Fibroblast of lung (primary cell): ENCODE results near the gene ROBO2. TPM values are rescaled to one million over a fixed set of nuclear protein-coding genes. Genes with fewer than 3 reads are reported as not detected.

Experiments used
- DNase-seq, 2 donors: peaks; one replicate each; pipeline versions ENCODE4 v3.0.0 to v3.0.0-alpha.2; 2010; ENCODE audit warnings: low read depth in 2 of 2
- H2AFZ ChIP-seq: 2 replicates; pipeline ENCODE4 v1.5.1; 2012; ENCODE audit warnings: low read length, control low read depth, inconsistent platforms
- H3K27ac ChIP-seq: 2 replicates; pipeline ENCODE4 v1.5.1; 2011; ENCODE audit warnings: low read length, control low read depth; ENCODE audit not compliant: insufficient read depth
- H3K27me3 ChIP-seq: 2 replicates; pipeline ENCODE4 v1.5.1; 2011; ENCODE audit warnings: mild to moderate bottlenecking, low read length; ENCODE audit not compliant: control insufficient read depth, insufficient read depth
- H3K36me3 ChIP-seq: 2 replicates; pipeline ENCODE4 v1.5.1; 2011; ENCODE audit warnings: low read length; ENCODE audit not compliant: control insufficient read depth, insufficient read depth
- H3K4me1 ChIP-seq: 2 replicates; pipeline ENCODE4 v1.5.1; 2011; ENCODE audit warnings: low read length; ENCODE audit not compliant: control insufficient read depth, insufficient read depth; ENCODE audit errors: extremely low read depth
- H3K4me2 ChIP-seq: 2 replicates; pipeline ENCODE4 v1.5.1; 2011; ENCODE audit warnings: low read length, control low read depth; ENCODE audit not compliant: insufficient read depth; ENCODE audit errors: extremely low read depth
- H3K4me3 ChIP-seq, 4 experiments: fragments of 200-600 bp in 1 of 4; sonication (generic) in 1 of 4; replicated peaks in 1 of 4; 2 replicates each; pipeline ENCODE4 v1.5.1; 2011 to 2016; ENCODE audit warnings: low read length in 4 of 4, low read depth in 3 of 4, mild to moderate bottlenecking in 3 of 4, control low read depth in 2 of 4, inconsistent platforms in 1 of 4, mixed read lengths in 1 of 4; ENCODE audit not compliant: insufficient read depth in 1 of 4; ENCODE audit errors: control extremely low read depth in 1 of 4
- H3K79me2 ChIP-seq: 2 replicates; pipeline ENCODE4 v1.5.1; 2012; ENCODE audit warnings: mild to moderate bottlenecking, low read length, inconsistent platforms; ENCODE audit not compliant: control insufficient read depth, insufficient read depth
- H3K9ac ChIP-seq: 2 replicates; pipeline ENCODE4 v1.5.1; 2011; ENCODE audit warnings: mild to moderate bottlenecking, low read length, control low read depth; ENCODE audit not compliant: insufficient read depth
- H3K9me3 ChIP-seq: 2 replicates; pipeline ENCODE4 v1.5.1; 2012; ENCODE audit warnings: low read depth, low read length; ENCODE audit not compliant: control insufficient read depth, insufficient read depth
- H4K20me1 ChIP-seq: 2 replicates; pipeline ENCODE4 v1.5.1; 2011; ENCODE audit warnings: low read length; ENCODE audit not compliant: control insufficient read depth, insufficient read depth; ENCODE audit errors: extremely low read depth
- CTCF ChIP-seq, 2 donors: IDR thresholded peaks in 1 of 2; conservative IDR thresholded peaks in 1 of 2; 1 replicate in 1 of 2; 2 replicates in 1 of 2; pipeline ENCODE4 v1.5.1; 2011 to 2012; ENCODE audit warnings: low read length in 2 of 2, control low read depth in 1 of 2, inconsistent platforms in 1 of 2, low read depth in 1 of 2, mild to moderate bottlenecking in 1 of 2
- EZH2 ChIP-seq: IDR thresholded peaks from 2 replicates; pipeline ENCODE4 v1.5.1; 2012; ENCODE audit warnings: low read length, control low read depth, mild to moderate bottlenecking; ENCODE audit errors: missing control alignments
- polyA plus RNA-seq, 2 donors: library from polyadenylated mRNA; depleted of rRNA in 1 of 2; stranded (reverse) in 1 of 2; unstranded in 1 of 2; fragments of >200 nt; gene quantifications; 2 replicates each; pipeline ENCODE4 v1.2.1, GENCODE V29; 2011 to 2012; ENCODE audit warnings: missing spikeins in 1 of 2
- total RNA-seq: library from RNA; depleted of rRNA; stranded (reverse); fragments of >200 nt; gene quantifications from 2 replicates; pipeline ENCODE4 v1.2.1, GENCODE V29; 2014

Gene ROBO2
- total and polyA plus RNA-seq, 2 donors (not counting 1 experiment from before 2014, with no cell fraction given), result 0.83 to 1.5 TPM

GRCh38 chr3:77052051-77052501, 12.2 kb downstream of the ROBO2 start:
- TF ChIP-seq EZH2 (no peak), CTCF (conservative IDR thresholded peaks at IDR 0.05 in 1 of 2, IDR thresholded peaks at IDR 0.05 in 1 of 2; ENCODE audit: low read depth in 1 of 2, low read length in 2 of 2) (no peak)
- Histone ChIP-seq H3K79me2 (no peaks in the 10 kb centered on the region), H3K27ac (no peak overlapping the region), H3K4me3 (no peak overlapping the region), H4K20me1 (no peaks in the 10 kb centered on the region), H3K9ac (no peak overlapping the region), H3K27me3 (no peaks in the 10 kb centered on the region), H3K4me1 (no peaks in the 10 kb centered on the region), H3K4me2 (no peak overlapping the region), H3K36me3 (no peaks in the 10 kb centered on the region), H2AFZ (no peak overlapping the region), H3K9me3 (no peaks in the 10 kb centered on the region)
- DNase-seq, result no peak

DNA sequence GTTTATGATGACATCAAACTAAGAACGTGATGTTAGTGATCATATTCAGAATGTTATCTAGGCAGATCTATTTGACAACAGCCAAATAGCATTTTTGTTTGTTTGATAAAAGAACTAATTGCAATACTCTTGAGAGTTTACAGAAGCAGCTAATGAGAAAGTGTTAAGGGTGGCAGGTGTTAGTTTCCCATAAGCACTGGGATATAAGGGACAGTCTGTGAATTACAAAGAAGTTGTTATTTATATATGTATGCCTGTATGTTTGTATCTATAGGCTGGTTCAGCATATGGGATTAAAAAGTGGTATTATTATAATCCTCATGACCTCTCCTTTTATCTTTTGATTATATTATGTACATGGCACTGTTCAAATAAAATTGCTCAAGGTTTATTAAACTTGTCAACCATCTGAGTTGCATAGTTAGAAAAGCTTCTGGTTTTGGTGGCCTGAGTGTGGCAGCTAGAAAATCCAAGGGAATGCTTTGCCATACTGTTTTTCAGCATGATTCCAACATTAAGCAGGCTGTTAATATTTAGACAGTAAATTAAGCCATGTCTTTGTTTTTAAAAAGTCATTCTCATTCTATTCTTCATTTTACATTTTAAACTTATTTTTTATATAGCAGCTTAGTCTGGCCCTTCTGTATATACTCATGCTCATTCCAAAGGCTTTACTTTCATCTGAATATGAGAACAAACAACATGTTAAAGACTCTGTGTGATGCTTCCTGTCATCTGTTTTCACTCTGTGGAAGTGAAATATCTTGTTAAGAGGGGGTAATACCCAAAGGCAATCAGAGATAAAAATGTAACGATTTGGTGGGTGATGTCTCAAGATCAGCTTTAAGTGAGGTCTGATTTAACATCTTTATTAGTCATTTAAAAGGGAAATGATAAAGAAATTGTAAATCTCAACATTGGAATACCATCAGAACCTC, 13.1 kb downstream of the ROBO2 start:
- Histone ChIP-seq H3K27ac (no peak overlapping the region), H3K9ac (no peak overlapping the region), H3K9me3 (no peaks in the 10 kb centered on the region), H3K4me3 (no peak overlapping the region), H4K20me1 (no peaks in the 10 kb centered on the region), H2AFZ (no peak overlapping the region), H3K4me2 (no peak overlapping the region), H3K4me1 (no peaks in the 10 kb centered on the region), H3K36me3 (no peaks in the 10 kb centered on the region), H3K79me2 (no peaks in the 10 kb centered on the region), H3K27me3 (no peaks in the 10 kb centered on the region)
- TF ChIP-seq EZH2 (no peak), CTCF (conservative IDR thresholded peaks at IDR 0.05 in 1 of 2, IDR thresholded peaks at IDR 0.05 in 1 of 2; ENCODE audit: low read depth in 1 of 2, low read length in 2 of 2) (no peak)
- DNase-seq, result no peak

DNA sequence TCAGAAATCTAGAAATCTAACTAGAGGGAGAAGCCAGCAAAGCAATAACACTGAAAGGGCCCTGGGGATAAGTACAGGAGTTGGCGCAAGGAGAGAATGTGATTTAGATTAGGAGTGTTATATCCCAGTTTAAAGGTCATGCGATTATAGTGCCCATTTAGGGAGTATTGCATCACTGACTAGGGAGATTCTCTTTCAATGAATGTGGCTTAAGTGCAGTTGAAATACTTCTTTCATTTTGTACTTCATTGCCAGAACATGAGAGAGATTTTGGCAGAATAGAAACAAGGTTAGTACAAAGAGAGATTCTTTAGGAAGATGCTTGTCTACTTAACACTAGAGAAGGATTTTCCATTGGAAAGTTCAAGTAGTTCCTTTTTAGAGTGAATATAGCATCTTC, 13.9 kb downstream of the ROBO2 start:
- Histone ChIP-seq H3K79me2 (no peaks in the 10 kb centered on the region), H3K36me3 (no peaks in the 10 kb centered on the region), H3K27ac (no peak overlapping the region), H3K27me3 (no peaks in the 10 kb centered on the region), H3K9ac (no peak overlapping the region), H2AFZ (no peak overlapping the region), H3K4me3 (no peak overlapping the region), H4K20me1 (no peaks in the 10 kb centered on the region), H3K4me1 (no peaks in the 10 kb centered on the region), H3K9me3 (no peaks in the 10 kb centered on the region), H3K4me2 (no peak overlapping the region)
- DNase-seq, result no peak
- TF ChIP-seq CTCF (conservative IDR thresholded peaks at IDR 0.05 in 1 of 2, IDR thresholded peaks at IDR 0.05 in 1 of 2; ENCODE audit: low read depth in 1 of 2, low read length in 2 of 2), result no peak
